Dermis microvascular lymphatic vessel endothelial cell (primary cell): ENCODE measurements around the gene CEBPZ. TPM values are rescaled to one million over a fixed set of nuclear protein-coding genes. Genes with fewer than 3 reads are reported as not detected.
"Not testable (repeated sequence)": the region's sequence is repeated elsewhere in the genome, so short reads cannot be mapped to it uniquely, and the experiment has no call there.

Experiments
- DNase-seq, 2 donors: peaks; one replicate each; pipeline versions ENCODE4 v3.0.0 to v3.0.0-alpha.2; 2010; ENCODE audit warnings: low read depth in 2 of 2
- total RNA-seq: library from RNA; depleted of rRNA; stranded (reverse); fragments of >200 nt; gene quantifications from 2 replicates; pipeline ENCODE4 v1.2.1, GENCODE V29; 2014

CEBPZ gene
- 28.8 and 31.5 TPM in 2 replicates for total RNA-seq

GRCh38 chr2:37231241-37232130 lies at the start of gene CEBPZ, which contains the start of gene NDUFAF7:
CEBPZ (minus strand) TSS chr2:37231596; CDS start chr2:37231567, 29 bp downstream.
NDUFAF7 (plus strand) TSS chr2:37231658; CDS start chr2:37231706, 48 bp downstream.
- DNase-seq: peak; percentile 89 to 96

DNA sequence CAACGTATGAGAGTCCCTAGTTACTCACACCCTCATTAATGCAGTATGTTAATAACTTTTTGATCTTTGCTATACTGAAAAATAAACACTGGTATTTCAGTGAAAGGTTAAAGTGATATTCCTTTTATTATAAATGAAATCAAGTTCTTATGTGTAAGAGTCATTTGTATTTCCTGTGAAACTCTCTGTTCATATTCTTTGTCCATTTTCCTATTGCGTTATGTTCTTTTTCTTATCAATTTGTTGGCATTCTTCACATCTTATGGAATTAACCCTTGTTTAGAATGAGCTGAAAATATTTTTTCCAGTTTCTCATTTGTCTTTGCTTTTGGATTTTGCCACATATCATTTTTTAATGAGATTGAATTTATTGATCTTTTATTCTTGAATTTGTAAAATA lies 44.9 kb upstream of the CEBPZ start:
- DNase-seq: no peak

DNA sequence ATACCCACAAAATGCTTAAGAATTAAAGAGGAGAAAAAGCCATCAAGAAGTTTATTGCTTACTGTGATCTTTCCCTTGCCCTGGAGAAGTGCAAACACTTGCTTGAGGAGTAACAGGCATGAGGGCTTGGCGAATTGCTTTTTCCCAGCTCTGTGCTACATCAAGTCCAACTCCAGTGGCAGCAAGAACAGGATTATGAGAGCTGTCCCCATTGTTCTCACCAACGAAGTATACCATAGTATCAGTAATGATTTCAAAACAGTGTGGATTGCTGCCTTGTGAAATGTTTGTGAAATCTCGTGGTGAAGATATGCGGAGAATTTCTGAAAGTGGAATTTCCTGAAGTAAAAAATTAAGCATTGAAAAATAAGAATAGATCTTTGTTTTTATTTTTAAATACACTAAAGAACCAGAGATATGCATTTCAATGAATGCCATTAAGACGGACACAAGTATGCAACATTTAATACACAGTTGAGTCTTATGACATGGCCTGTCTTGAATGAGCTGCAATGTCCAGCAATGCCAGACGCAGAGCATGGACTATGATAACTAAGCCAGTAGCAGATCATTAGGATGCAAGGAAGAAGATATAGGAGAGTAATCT lies 43.1 kb upstream of the CEBPZ start:
- DNase-seq: no peak

GRCh38 chr2:37271376-37272067 lies 40.1 kb upstream of the CEBPZ start:
- DNase-seq: no peak

DNA sequence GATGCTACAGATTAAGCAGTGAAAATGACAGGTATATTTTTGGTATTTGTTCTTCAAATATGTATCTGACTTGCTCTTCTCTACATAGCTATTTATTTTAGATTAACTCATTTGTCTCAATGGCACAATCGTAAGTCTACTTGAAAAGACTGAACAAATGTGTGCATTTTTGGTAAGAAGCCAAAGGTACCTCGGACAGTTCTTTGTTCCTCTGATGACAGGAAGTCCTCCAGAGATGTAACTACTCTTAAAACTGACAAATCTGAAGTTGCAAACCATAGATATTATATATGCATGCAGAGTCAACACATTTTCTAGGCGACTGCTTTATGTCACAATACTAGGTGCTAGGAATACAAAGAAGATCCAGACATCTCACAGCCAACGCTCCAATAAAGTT lies 36.7 kb upstream of the CEBPZ start:
- no peak for DNase-seq

DNA sequence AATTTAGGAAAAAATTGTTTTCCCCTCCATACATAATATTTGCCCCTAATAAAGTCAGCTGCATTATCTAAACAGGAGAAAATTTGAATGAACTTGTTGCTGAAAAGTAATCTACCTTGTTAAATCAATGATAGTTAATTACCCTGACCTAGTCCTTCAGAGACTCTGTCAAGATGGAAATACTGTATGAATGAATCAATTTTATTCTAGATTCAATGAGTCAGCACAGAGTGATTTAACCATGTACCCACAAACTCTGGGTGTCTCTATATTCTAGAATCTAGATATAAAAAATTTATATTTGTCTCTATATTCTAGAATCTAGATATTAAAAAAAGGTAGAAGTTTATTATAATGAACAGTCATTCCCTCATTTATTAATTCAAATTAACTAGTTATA lies 36.3 kb upstream of the CEBPZ start:
- no peak for DNase-seq

GRCh38 chr2:37263839-37264238 lies 32.4 kb upstream of the CEBPZ start:
- no peak for DNase-seq

DNA sequence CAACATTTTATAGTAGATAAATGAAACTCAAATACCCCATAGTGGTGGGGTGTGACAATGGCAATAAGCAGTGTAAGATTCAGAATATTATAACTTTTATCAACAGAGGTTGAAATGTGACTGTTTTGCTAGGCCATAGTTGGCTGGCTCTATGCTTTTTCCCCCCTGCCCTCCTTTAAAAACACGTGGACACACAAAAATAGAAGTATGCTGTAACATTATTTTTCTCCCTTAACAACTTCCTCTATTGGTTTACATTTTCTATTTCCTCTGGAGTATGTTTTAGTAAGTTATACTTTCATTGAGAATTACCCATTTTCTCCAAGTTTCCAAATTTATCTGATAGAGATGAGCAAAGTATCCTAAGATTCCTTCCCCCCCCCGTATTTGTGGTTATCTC lies 31.1 kb upstream of the CEBPZ start:
- no peak for DNase-seq

GRCh38 chr2:37250869-37251740 lies 19.7 kb upstream of the CEBPZ start:
- no peak for DNase-seq

- no peak for DNase-seq
Observed at GRCh38 chr2:37246205-37246604, 14.8 kb upstream of the CEBPZ start.

DNA sequence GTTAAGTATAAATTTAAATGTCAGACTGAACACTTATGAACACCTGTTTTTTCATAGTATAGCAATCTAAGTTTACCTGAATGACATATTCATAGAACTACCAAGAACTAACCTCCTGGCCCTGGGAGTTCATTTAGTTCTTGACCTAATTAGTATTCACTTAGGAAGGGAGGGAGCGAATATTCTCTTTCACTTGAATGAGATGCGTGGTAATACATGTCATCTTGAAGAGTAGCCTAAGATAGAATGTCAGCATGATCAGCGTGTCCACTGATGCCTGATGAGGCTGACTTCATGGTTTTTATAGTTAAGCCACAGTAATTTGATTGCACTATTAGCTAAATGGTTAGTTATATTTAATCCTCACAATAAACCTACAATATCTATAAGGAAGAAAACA lies 13.4 kb upstream of the CEBPZ start:
- DNase-seq: no peak

GRCh38 chr2:37244017-37244416 lies 12.6 kb upstream of the CEBPZ start:
- peak in 1 of 2 donors; percentile 23 for DNase-seq

DNA sequence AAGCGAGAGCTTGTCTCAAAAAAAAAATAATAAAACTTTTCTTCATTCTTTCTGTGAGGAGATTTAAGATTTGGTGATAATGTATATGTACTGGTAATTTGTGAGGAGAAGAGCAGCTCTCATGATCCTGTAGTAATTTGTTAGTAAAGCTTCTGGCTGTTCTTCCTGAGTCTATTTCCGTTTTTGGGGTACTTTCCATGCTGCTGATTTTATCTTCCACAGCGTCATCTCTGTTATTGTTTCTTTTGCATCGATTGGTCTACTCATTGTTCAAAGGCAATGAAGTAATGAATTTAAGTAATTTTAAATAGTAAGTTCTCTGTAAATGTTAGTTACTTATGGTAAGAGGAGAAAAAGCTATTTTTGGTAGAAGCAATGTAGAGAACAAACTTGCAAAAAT lies 12.0 kb upstream of the CEBPZ start:
- peak in 1 of 2 donors; percentile 58 for DNase-seq

GRCh38 chr2:37232131-37232933 lies 936 bp upstream of the CEBPZ start:
- DNase-seq: no peak

GRCh38 chr2:37230581-37230980 lies 815 bp downstream of the CEBPZ start:
- DNase-seq: peak in 1 of 2 donors; percentile 33

- DNase-seq: no peak
Observed at GRCh38 chr2:37228788-37229187, 2.6 kb downstream of the CEBPZ start.

- DNase-seq: no peak
Observed at GRCh38 chr2:37226863-37227262, 4.5 kb downstream of the CEBPZ start.

DNA sequence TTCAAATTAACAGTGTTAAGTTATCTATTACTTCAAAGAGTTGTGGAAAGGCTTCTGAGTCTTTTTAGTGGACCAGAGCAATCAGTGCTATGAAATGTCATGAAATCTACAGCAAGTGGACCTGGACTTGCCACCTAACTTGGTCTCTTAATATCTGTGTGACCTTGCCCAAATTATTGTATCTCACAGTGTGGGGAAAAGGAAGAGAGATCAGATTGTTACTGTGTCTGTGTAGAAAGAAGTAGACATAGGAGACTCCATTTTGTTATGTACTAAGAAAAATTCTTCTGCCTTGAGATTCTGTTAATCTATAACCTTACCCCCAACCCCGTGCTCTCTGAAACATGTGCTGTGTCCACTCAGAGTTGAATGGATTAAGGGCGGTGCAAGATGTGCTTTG lies 6.3 kb downstream of the CEBPZ start:
- not testable (repeated sequence) for DNase-seq

- no peak for DNase-seq
Observed at GRCh38 chr2:37224063-37224462, 7.3 kb downstream of the CEBPZ start.

DNA sequence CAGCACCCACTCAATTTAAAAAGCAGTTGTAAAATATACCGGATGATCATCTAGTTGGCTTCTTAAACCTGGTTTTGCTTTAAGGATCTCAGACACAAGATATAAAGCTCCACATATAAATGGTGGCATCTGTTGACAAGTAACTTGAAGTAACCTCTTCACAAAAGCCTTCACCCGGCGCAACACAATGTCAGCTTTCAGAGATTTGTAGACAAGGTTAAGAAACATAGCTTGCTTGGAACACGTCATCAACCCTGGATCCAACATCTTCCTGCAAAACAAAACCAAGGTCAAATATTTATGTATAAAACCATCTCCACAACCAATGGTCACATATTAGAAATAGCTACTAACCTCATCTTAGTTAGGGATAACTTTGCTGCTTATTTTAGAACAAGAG lies 8.3 kb downstream of the CEBPZ start:
- no peak for DNase-seq
